Astrocyte (in vitro differentiated cells and primary cell): ENCODE measurements around the gene PPBP.

Experiments used
- EZH2 ChIP-seq: IDR thresholded peaks from 2 replicates; pipeline ENCODE4 v1.6.1; 2012; ENCODE audit warnings: mild to moderate bottlenecking, low read length, inconsistent platforms; ENCODE audit not compliant: insufficient read depth
- TF ChIP-seq, protein P1 (sequence below): IDR thresholded peaks from 2 replicates; pipeline ENCODE4 v1.5.1; 2011; ENCODE audit warnings: low read depth, mild to moderate bottlenecking, inconsistent platforms, low read length, moderate library complexity; ENCODE audit not compliant: insufficient read depth

GRCh38 chr4:74000301-74000700, 12.3 kb upstream of the PPBP start:
- TF ChIP-seq, protein P1, sequence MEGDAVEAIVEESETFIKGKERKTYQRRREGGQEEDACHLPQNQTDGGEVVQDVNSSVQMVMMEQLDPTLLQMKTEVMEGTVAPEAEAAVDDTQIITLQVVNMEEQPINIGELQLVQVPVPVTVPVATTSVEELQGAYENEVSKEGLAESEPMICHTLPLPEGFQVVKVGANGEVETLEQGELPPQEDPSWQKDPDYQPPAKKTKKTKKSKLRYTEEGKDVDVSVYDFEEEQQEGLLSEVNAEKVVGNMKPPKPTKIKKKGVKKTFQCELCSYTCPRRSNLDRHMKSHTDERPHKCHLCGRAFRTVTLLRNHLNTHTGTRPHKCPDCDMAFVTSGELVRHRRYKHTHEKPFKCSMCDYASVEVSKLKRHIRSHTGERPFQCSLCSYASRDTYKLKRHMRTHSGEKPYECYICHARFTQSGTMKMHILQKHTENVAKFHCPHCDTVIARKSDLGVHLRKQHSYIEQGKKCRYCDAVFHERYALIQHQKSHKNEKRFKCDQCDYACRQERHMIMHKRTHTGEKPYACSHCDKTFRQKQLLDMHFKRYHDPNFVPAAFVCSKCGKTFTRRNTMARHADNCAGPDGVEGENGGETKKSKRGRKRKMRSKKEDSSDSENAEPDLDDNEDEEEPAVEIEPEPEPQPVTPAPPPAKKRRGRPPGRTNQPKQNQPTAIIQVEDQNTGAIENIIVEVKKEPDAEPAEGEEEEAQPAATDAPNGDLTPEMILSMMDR = no peak
- TF ChIP-seq EZH2 = no peak
